Hematopoietic multipotent progenitor cell treated with erythropoietin and hydrocortisone succinate and interleukin-3 and kit ligand, for 17 days (in vitro differentiated cells): ENCODE data around the gene ZNF358.
A peak's percentile ranks its signal among the peaks of the same experiment; 100 is the strongest.

Source experiments
- DNase-seq: peaks from one replicate; pipeline ENCODE4 v3.0.0-alpha.2; 2015; ENCODE audit warnings: low spot score

The ZNF358 gene

GRCh38 chr19:7520131-7521051, 4.5 kb downstream of the ZNF358 start:
- no peak for DNase-seq

DNA sequence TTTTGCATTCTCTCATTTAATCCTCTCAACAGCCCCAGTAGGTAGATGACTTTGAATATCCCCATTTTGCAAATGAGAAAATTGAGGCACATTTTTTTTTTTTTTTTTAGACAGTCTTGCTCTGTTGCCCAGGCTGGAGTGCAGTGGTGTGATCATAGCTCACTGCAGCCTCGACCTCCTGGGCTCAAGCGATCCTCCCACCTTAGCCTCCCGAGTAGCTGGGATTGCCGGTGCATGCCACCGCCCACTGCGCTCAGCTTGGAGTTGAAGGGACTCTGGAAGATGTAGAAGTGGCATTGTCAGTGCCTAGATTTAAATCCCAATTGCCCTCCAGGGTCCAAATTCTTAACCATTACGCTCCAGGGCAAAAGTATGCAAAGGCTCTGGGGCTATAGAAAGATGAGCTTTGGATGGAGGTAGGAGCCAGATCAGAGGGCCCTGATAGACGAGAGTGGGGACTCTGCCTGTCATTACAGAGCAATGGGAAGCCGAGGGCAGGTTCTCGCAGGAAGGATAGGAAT, 5.7 kb downstream of the ZNF358 start:
- no peak for DNase-seq

DNA sequence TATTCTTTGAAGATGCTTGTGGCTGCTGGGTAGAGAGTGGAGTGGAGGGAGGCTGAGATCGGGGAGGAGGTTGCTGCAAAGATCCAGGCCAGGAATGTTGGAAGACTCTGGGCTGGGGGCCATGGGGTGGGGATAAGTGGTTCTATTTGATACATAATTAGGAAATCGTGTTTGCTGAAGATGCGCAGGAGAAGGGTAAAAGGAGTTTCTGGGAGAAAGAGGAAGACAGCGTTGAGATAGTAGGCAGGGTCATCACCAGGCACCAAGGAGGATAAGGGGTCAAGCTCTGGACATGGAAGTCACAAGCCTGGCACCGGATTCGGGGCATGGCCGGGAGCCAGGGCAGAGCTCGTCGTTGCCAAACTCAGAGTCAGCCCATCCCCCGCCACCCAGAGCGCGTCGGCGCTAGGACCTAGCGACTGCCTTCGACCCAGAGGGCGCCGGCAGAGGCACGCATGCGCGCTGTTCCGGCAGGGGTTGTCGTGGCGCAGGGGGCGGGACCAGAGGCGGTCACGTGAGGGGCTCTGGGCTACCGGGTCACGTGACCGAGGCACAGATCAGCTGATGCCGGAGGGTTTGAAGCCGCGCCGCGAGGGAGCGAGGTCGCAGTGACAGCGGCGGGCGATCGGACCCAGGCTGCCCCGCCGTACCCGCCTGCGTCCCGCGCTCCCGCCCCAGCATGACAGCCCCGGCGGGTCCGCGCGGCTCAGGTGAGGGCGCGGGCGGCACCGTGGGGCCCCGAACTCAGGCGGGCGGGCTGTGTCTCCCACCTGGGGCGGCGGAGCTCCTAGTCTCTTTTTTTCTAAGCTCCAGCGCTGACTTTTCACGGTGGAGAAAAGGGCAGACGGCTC, 6.4 kb downstream of the ZNF358 start, which contains the start of gene MCOLN1:
Gene MCOLN1, plus strand, starts transcription at position 553 of the 851 bp plus-strand sequence. Its CDS starts 127 bp downstream, at position 680.
- DNase-seq: peak; percentile 100

GRCh38 chr19:7522923-7523667, 7.2 kb downstream of the ZNF358 start:
- DNase-seq: peak; percentile 83

GRCh38 chr19:7524523-7524922, 8.6 kb downstream of the ZNF358 start:
- no peak for DNase-seq

DNA sequence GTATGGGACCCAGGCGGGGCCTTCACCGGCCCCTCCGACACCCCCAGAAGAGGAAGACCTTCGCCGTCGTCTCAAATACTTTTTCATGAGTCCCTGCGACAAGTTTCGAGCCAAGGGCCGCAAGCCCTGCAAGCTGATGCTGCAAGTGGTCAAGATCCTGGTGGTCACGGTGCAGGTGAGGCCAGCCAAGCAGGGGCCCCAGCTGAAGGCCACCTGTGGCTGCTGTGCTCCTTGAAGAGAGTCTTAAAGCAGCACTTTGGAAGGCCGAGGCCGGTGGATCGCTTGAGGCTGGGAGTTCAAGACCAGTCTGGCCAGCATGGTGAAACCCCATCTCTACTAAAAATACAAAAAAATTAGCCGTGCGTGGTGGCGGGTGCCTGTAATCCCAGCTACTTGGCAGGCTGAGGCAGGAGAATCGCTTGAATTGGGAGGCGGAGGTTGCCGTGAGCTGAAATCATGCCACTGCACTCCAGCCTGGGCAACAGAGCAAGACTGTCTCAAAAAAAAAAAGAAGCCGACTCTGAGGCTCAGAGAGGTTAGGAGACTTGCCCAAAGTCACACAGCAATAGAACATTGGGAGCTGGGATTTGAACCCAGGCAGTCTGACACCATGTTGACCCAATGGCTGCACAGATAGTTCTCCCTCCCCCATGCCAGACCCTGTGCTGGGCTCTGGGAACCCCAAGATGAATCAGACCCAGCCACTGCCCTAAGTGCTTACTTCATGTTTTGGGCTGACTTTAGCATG, 9.3 kb downstream of the ZNF358 start:
- DNase-seq: no peak

GRCh38 chr19:7526059-7526929, 10.4 kb downstream of the ZNF358 start:
- no peak for DNase-seq

GRCh38 chr19:7527516-7528191, 11.8 kb downstream of the ZNF358 start:
- no peak for DNase-seq

DNA sequence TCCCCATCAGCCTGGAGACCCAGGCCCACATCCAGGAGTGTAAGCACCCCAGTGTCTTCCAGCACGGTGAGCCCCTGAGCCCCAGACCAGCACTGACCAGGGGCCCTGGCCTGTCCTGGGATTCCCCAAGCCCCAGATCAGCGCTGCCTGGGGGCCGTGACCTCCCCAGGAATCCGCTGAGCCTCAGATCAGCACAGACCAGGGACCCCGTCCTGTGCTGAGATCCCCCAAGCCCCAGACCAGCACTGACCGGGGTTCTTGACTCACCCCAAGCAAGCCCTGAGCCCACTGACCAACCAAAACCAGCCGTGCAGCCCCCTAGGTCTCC, 12.3 kb downstream of the ZNF358 start:
- no peak for DNase-seq

DNA sequence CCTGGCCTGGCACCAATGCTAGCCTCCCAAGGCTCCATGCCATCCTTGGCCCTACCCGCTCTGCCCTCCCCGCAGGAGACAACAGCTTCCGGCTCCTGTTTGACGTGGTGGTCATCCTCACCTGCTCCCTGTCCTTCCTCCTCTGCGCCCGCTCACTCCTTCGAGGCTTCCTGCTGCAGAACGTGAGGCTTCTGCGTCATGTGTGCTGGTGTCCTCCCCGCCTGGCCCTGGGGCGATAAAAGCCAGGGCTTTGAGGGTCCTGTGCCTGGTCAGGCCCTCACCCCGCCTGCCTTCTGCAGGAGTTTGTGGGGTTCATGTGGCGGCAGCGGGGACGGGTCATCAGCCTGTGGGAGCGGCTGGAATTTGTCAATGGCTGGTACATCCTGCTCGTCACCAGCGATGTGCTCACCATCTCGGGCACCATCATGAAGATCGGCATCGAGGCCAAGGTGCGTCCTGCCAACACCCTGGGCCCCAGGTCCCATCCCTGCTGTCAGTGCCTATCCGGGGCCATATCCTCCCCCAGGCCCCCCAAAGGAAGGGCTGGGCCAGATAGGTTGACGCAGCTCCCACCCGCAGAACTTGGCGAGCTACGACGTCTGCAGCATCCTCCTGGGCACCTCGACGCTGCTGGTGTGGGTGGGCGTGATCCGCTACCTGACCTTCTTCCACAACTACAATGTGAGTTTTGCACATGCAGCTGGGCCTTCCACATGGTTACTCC, 12.8 kb downstream of the ZNF358 start:
- DNase-seq: no peak

GRCh38 chr19:7529246-7529600, 13.3 kb downstream of the ZNF358 start:
- no peak for DNase-seq

- no peak for DNase-seq
These were observed 13.9 kb downstream of the ZNF358 start for GRCh38 chr19:7529610-7530490.

DNA sequence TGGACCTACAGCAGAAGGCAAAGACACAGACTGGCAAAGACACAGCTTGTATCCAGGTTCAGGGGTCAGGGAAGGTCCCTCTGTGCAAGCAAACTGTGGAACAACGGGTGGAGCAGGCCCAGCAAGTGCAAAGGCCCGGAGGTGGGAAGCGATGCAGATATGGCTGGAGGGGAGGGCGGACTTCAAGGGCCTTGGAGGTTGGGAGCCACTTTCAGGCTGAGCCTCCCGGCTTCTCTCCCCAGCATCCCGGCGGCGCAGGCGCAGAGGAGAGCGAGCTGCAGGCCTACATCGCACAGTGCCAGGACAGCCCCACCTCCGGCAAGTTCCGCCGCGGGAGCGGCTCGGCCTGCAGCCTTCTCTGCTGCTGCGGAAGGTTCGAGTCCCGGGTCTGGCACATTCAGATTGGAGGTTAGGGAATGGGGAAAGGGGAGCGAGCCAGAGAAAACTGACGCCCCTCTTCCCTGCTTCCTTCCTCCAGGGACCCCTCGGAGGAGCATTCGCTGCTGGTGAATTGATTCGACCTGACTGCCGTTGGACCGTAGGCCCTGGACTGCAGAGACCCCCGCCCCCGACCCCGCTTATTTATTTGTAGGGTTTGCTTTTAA, 17.5 kb downstream of the ZNF358 start:
- no peak for DNase-seq

DNA sequence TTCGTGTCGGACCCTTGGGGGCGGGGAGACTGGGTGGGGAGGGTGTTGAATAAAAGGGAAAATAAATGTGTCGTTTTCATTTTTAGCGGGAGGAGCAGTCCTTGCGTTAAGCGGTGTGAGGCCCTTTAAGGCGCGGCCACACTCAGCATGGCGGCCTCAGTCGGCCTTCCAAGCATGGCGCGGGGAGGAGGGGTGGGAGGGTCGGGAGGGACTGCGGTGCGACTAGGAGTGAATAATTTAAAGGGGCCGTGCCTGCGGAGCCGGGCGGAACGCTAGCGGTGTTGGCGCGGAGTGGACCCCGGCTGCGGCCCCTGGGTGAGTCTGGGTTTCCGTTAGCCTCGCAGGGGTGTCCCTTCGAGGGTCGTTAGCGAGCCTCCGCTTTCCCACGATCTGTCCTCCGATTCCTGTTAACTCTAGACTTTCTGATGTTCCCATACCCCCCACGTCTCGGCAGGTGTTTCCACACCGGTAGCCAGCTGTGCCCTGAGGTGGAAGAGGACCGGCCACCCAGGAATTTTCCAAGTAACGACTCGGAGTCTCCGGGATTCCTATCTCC, 18.1 kb downstream of the ZNF358 start:
- peak; percentile 82 for DNase-seq

- peak; percentile 20 for DNase-seq
These were observed 18.7 kb downstream of the ZNF358 start for GRCh38 chr19:7534531-7535046.

GRCh38 chr19:7535047-7535997, 19.4 kb downstream of the ZNF358 start, which contains the start of gene PNPLA6:
TSS of gene PNPLA6 (plus strand) at chr19:7535717. CDS start at chr19:7535789, 72 bp downstream.
- DNase-seq: peak; percentile 96
